ENCODE measurements around the gene EPHB2. TPM values are rescaled to one million over a fixed set of nuclear protein-coding genes. Genes with fewer than 3 reads are reported as not detected.
"Not testable (repeated sequence)": the region's sequence is repeated elsewhere in the genome, so short reads cannot be mapped to it uniquely, and the experiment has no call there.

Gene EPHB2
- polyA plus RNA-seq (ENCODE audit: insufficient read length in 12 of 12): 10 to 100 TPM in 11 of 12 donors, not detected in 1; 11.8 to 33.7 (median 19.1) TPM
- long read RNA-seq, donor 1, partial matches to known transcripts: 24 of 28 reads
- long read RNA-seq, donor 1, other reads (novel, unspliced or antisense): 0 of 28 reads
- long read RNA-seq, donor 2, partial matches to known transcripts: 0 of 2 reads
- long read RNA-seq, donor 2, other reads (novel, unspliced or antisense): 0 of 2 reads
- long read RNA-seq, donor 3, partial matches to known transcripts: 0 of 1 reads
- long read RNA-seq, donor 3, other reads (novel, unspliced or antisense): 0 of 1 reads
- long read RNA-seq, donor 4, partial matches to known transcripts: 0 of 1 reads
- long read RNA-seq, donor 4, other reads (novel, unspliced or antisense): 0 of 1 reads
- long read RNA-seq, donor 5, partial matches to known transcripts: 0 of 3 reads
- long read RNA-seq, donor 5, other reads (novel, unspliced or antisense): 0 of 3 reads
- long read RNA-seq, donor 6, partial matches to known transcripts: 0 of 2 reads
- long read RNA-seq, donor 6, other reads (novel, unspliced or antisense): 0 of 2 reads
- long read RNA-seq, donor 7, partial matches to known transcripts: 0 of 3 reads
- long read RNA-seq, donor 7, other reads (novel, unspliced or antisense): 0 of 3 reads
- long read RNA-seq, donor 8, partial matches to known transcripts: 0 of 4 reads
- long read RNA-seq, donor 8, other reads (novel, unspliced or antisense): 0 of 4 reads
- long read RNA-seq, donor 9, partial matches to known transcripts: 0 of 2 reads
- long read RNA-seq, donor 9, other reads (novel, unspliced or antisense): 0 of 2 reads
- long read RNA-seq, donor 10, partial matches to known transcripts: 0 of 4 reads
- long read RNA-seq, donor 10, other reads (novel, unspliced or antisense): 0 of 4 reads
- long read RNA-seq, donor 11, partial matches to known transcripts: 0 of 3 reads
- long read RNA-seq, donor 11, other reads (novel, unspliced or antisense): 0 of 3 reads

- no peak for DNase-seq
Observed at GRCh38 chr1:22710701-22711049, at the start of gene EPHB2. TSS of gene EPHB2 (plus strand) at chr1:22710839. CDS start at chr1:22710983, 144 bp downstream.

- DNase-seq: no peak
Observed at GRCh38 chr1:22661880-22662279, 48.8 kb upstream of the EPHB2 start.

GRCh38 chr1:22662318-22662717 lies 48.3 kb upstream of the EPHB2 start:
- DNase-seq: no peak

GRCh38 chr1:22662986-22663408 lies 47.6 kb upstream of the EPHB2 start:
- no peak for DNase-seq

- peak; percentile 48 for DNase-seq
Observed at GRCh38 chr1:22665752-22666151, 44.9 kb upstream of the EPHB2 start.

- no peak for DNase-seq
Observed at GRCh38 chr1:22666412-22666811, 44.2 kb upstream of the EPHB2 start.

GRCh38 chr1:22668840-22669239 lies 41.8 kb upstream of the EPHB2 start:
- not testable (repeated sequence) for DNase-seq

GRCh38 chr1:22670352-22670975 lies 40.2 kb upstream of the EPHB2 start:
- no peak for DNase-seq

DNA sequence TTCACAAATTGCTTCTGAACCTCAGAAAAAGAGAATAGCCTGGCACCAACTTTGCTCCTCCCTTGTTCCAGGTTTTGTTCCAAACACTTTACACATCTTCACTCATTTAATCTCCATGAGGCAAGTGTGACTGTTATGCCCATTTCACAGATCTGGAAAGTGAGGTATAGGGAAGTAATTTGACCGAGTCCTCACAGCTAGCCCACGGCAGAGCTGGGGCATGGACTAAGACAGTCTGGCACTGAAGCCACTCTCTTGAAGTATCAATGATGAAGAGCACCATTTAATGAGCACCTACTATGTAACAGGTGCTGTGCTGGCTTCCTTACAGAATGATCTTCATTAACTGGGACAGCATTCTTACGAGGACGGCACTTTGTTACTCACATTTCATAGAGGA lies 38.6 kb upstream of the EPHB2 start:
- DNase-seq: no peak

GRCh38 chr1:22673486-22674409 lies 36.9 kb upstream of the EPHB2 start:
- peak; percentile 75 for DNase-seq

DNA sequence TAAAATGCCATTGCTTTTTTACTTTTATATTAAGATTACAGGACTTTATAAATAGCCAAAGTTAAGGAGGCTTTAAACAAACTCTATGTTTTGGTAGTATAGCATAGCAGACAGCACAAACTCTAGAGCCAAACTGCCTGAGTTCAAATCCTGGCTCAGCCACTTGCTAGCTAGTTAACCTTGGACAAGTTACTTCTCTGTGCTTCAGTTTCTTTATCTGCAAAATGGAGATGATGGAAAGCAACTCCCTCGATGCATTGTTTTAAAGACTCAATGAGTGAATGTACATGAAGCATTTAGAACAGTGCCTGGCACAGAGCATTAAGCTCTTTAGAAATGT lies 36.3 kb upstream of the EPHB2 start:
- DNase-seq: no peak

- not testable (repeated sequence) for DNase-seq
Observed at GRCh38 chr1:22676151-22676550, 34.5 kb upstream of the EPHB2 start.

- no peak for DNase-seq
Observed at GRCh38 chr1:22676916-22677583, 33.6 kb upstream of the EPHB2 start.

GRCh38 chr1:22677931-22678896 lies 32.4 kb upstream of the EPHB2 start:
- peak; percentile 54 for DNase-seq

GRCh38 chr1:22680726-22681125 lies 29.9 kb upstream of the EPHB2 start:
- DNase-seq: no peak

GRCh38 chr1:22681556-22682276 lies 28.9 kb upstream of the EPHB2 start:
- DNase-seq: no peak

- no peak for DNase-seq
Observed at GRCh38 chr1:22683547-22683946, 27.1 kb upstream of the EPHB2 start.

DNA sequence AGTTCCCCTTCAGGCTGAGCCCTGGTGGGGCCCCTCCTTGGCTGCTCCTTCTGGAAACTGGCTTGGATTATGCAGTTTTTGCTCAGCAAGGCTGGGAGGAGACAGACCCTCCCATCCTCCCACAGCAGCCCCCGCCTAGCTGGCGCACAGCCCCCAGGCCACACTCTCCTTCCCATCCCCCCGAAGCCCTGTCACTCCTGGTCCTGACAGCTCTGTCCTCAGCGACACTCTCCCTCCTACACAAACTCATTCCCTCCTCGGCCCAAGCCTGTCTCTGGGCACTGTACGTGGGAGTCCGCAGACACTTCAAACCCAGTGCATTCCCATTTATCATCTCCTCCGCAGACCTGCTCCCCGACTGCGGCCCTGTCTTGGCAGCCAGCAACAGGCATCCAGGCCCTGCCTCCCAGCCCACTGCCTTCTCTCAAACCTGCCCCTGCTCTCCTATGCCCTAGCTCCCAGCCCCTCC lies 25.0 kb upstream of the EPHB2 start:
- peak; percentile 78 for DNase-seq
